Upper lobe of left lung (tissue), 6 donors: Measurements from ENCODE around the gene TAF7. TPM values are rescaled to one million over a fixed set of nuclear protein-coding genes. Genes with fewer than 3 reads are reported as not detected.
"Not testable (repeated sequence)": the region's sequence is repeated elsewhere in the genome, so short reads cannot be mapped to it uniquely, and the experiment has no call there.

Source experiments
- ATAC-seq, 2 donors: fragments of 200-7000 bp; cut with Tn5 transposase; one replicate each; pipeline ENCODE4 v1.9.1; 2022; ENCODE audit warnings: mild to moderate bottlenecking in 2 of 2, moderate library complexity in 2 of 2; ENCODE audit not compliant: low FRiP score in 2 of 2
- DNase-seq, 2 donors: peaks; one replicate each; pipeline ENCODE4 v3.0.0-alpha.2; 2019 to 2020
- H3K27ac ChIP-seq, 4 donors: fragments of 200-600 bp; sonication (generic); one replicate each; pipeline ENCODE4 v1.5.1; 2016 to 2019
- H3K27me3 ChIP-seq, 4 donors: fragments of 200-600 bp; sonication (generic); one replicate each; pipeline ENCODE4 v1.5.1; 2017 to 2019
- H3K36me3 ChIP-seq, 4 donors: fragments of 200-600 bp; sonication (generic); one replicate each; pipeline ENCODE4 v1.5.1; 2016 to 2019
- H3K4me1 ChIP-seq, 4 donors: fragments of 200-600 bp; sonication (generic); one replicate each; pipeline ENCODE4 v1.5.1; 2018 to 2019
- H3K4me3 ChIP-seq, 4 donors: fragments of 200-600 bp; sonication (generic); one replicate each; pipeline ENCODE4 v1.5.1; 2017 to 2019; ENCODE audit warnings: mild to moderate bottlenecking in 2 of 4, moderate library complexity in 1 of 4
- H3K9me3 ChIP-seq, 4 donors: fragments of 200-600 bp; sonication (generic); one replicate each; pipeline ENCODE4 v1.5.1; 2018 to 2019
- CTCF ChIP-seq, 6 experiments: fragments of 450-650 bp in 4 of 6; fragments of 200-600 bp in 2 of 6; sonication (generic) in 2 of 6; IDR thresholded peaks; one replicate each; pipeline ENCODE4 v1.5.1; 2016 to 2019; ENCODE audit warnings: antibody characterized with exemption in 6 of 6
- EP300 ChIP-seq, 4 donors: sonication (generic); formaldehyde crosslinking; IDR thresholded peaks; one replicate each; pipeline ENCODE4 v1.5.1; 2017; ENCODE audit warnings: antibody characterized with exemption in 4 of 4, control low read depth in 2 of 4
- POLR2A ChIP-seq, 4 donors: fragments of 450-650 bp; IDR thresholded peaks; one replicate each; pipeline ENCODE4 v1.5.1; 2016 to 2017; ENCODE audit warnings: antibody characterized with exemption in 4 of 4, mild to moderate bottlenecking in 2 of 4
- POLR2AphosphoS5 ChIP-seq, 2 donors: sonication (generic); formaldehyde crosslinking; IDR thresholded peaks; one replicate each; pipeline ENCODE4 v1.5.1; 2017; ENCODE audit warnings: antibody characterized with exemption in 2 of 2
- WGBS, 2 donors: methylation state at CpG; one replicate each; pipeline ENCODE4 v1.1.5; 2017 to 2018; 5-methylcytosine and 5-hydroxymethylcytosine counted together
- total RNA-seq, 6 donors: library from RNA; depleted of rRNA in 4 of 6; stranded (reverse); fragments of >200 nt in 4 of 6; gene quantifications; one replicate each; pipeline versions ENCODE4 v1.1.0 to v1.2.1, GENCODE V29; 2016 to 2021
- donor health status: DM: no; HTN: no; CAD: no; lungs with moderate emphysema.
- donor health status: DM: no; HTN: yes; CAD: no; lungs with severe emphysema.

The TAF7 gene
- total RNA-seq, 6 donors from 2014 or later: 35.6 to 74.5 (median 39.8) TPM

GRCh38 chr5:141319699-141320098 lies 885 bp downstream of the TAF7 start:
- peaks cover 55 to 82% (median 72%) of the 10 kb centered on the region in 4 donors for H3K9me3 ChIP-seq
- H3K4me3 ChIP-seq: peak overlapping the region in 3 of 4 donors; percentile 54 to 62 (median 58)
- no peak for DNase-seq
- H3K4me1 ChIP-seq: peaks cover 0 to 9% (median 4%) of the 10 kb centered on the region in 4 donors
- H3K27ac ChIP-seq: peak overlapping the region in 1 of 4 donors; percentile 91
- 76 to 77% methylated on average over 5 of the region's 5 CpGs for WGBS, 2 donors
- no peak for ATAC-seq
- no peak for TF ChIP-seq CTCF (IDR thresholded peaks at IDR 0.05)
- no peak for TF ChIP-seq EP300 (IDR thresholded peaks at IDR 0.05)
- TF ChIP-seq POLR2AphosphoS5 (IDR thresholded peaks at IDR 0.05): no peak
- TF ChIP-seq POLR2A (IDR thresholded peaks at IDR 0.05): no peak
- peaks cover 0 to 43% (median 18%) of the 10 kb centered on the region in 4 donors for H3K36me3 ChIP-seq
- H3K27me3 ChIP-seq: no peaks in the 10 kb centered on the region

- no peaks in the 10 kb centered on the region for H3K27me3 ChIP-seq
- peaks cover 0 to 9% (median 4%) of the 10 kb centered on the region in 4 donors for H3K4me1 ChIP-seq
- TF ChIP-seq POLR2A (IDR thresholded peaks at IDR 0.05) (no peak), CTCF (IDR thresholded peaks at IDR 0.05) (no peak), EP300 (IDR thresholded peaks at IDR 0.05) (no peak), POLR2AphosphoS5 (IDR thresholded peaks at IDR 0.05) (no peak)
- no peak for ATAC-seq
- no peak for DNase-seq
- H3K4me3 ChIP-seq: peak overlapping the region in 1 of 4 donors; percentile 58
- no peak overlapping the region for H3K27ac ChIP-seq
- 97% methylated on average over 6 of the region's 6 CpGs for whole genome bisulfite sequencing, 2 donors
- peaks cover 58 to 86% (median 77%) of the 10 kb centered on the region in 4 donors for H3K9me3 ChIP-seq
- H3K36me3 ChIP-seq: peaks cover 0 to 43% (median 18%) of the 10 kb centered on the region in 4 donors
These were observed 1.4 kb downstream of the TAF7 start for GRCh38 chr5:141319202-141319601.

- H3K9me3 ChIP-seq: peaks cover 80 to 96% (median 94%) of the 10 kb centered on the region in 4 donors
- H3K27me3 ChIP-seq, ATAC-seq, DNase-seq, H3K4me3 ChIP-seq, H3K4me1 ChIP-seq, H3K27ac ChIP-seq: not testable (repeated sequence)
- 84 to 89% methylated on average over 4 of the region's 4 CpGs for WGBS, 2 donors
- peaks cover 0 to 43% (median 20%) of the 10 kb centered on the region in 4 donors for H3K36me3 ChIP-seq
These were observed 3.6 kb downstream of the TAF7 start for GRCh38 chr5:141316963-141317362.

- DNase-seq (no peak), ATAC-seq (no peak)
- Histone ChIP-seq H3K4me1 (no peaks in the 10 kb centered on the region), H3K27ac (no peak overlapping the region), H3K4me3 (no peak overlapping the region), H3K9me3 (peaks cover 84 to 100% (median 99%) of the 10 kb centered on the region in 4 donors), H3K36me3 (peaks cover 0 to 32% (median 16%) of the 10 kb centered on the region in 4 donors), H3K27me3 (no peaks in the 10 kb centered on the region)
- TF ChIP-seq EP300 (IDR thresholded peaks at IDR 0.05) (no peak), CTCF (IDR thresholded peaks at IDR 0.05) (no peak), POLR2A (IDR thresholded peaks at IDR 0.05) (no peak), POLR2AphosphoS5 (IDR thresholded peaks at IDR 0.05) (no peak)
These were observed 6.9 kb downstream of the TAF7 start for GRCh38 chr5:141313711-141314110.

- TF ChIP-seq POLR2AphosphoS5 (IDR thresholded peaks at IDR 0.05): no peak
- no peak for TF ChIP-seq POLR2A (IDR thresholded peaks at IDR 0.05)
- TF ChIP-seq EP300 (IDR thresholded peaks at IDR 0.05): no peak
- TF ChIP-seq CTCF (IDR thresholded peaks at IDR 0.05): no peak
- no peak for ATAC-seq
- Histone ChIP-seq H3K4me3 (no peak overlapping the region), H3K27me3 (no peaks in the 10 kb centered on the region), H3K9me3 (peaks cover 69 to 99% (median 98%) of the 10 kb centered on the region in 4 donors), H3K36me3 (no peaks in the 10 kb centered on the region), H3K27ac (no peak overlapping the region), H3K4me1 (no peaks in the 10 kb centered on the region)
- WGBS, 2 donors: 96 to 100% methylated on average over 1 of the region's 1 CpG
- no peak for DNase-seq
These were observed 14.0 kb downstream of the TAF7 start for GRCh38 chr5:141306630-141307029.
